Activated T-cell treated with anti-CD3 and anti-CD28 coated beads, Interleukin-2, amount 50 U/mL, for 72 hours (primary cell): ENCODE measurements around the gene SPEG. TPM values are rescaled to one million over a fixed set of nuclear protein-coding genes. Genes with fewer than 3 reads are reported as not detected.

Experiments used
- ATAC-seq, 2 donors: fragments of 150-1000 bp; cut with Tn5 transposase; replicated peaks in 1 of 2; 2 replicates each; pipeline ENCODE4 v1.10.0; 2021; ENCODE audit warnings: moderate library complexity in 2 of 2, mild to moderate bottlenecking in 1 of 2
- DNase-seq, 2 donors: peaks; one replicate each; pipeline ENCODE4 v3.0.0; 2021 to 2022; ENCODE audit warnings: mixed read lengths in 1 of 2
- H3K27ac Mint-ChIP-seq: one replicate; pipeline ENCODE4 v1.8.0; 2022; ENCODE audit warnings: mild to moderate bottlenecking, moderate library complexity, mixed read lengths
- H3K27me3 Mint-ChIP-seq: one replicate; pipeline ENCODE4 v1.8.0; 2022; ENCODE audit warnings: low read depth, mixed read lengths
- H3K36me3 Mint-ChIP-seq, 2 donors: one replicate each; pipeline ENCODE4 v1.8.0; 2022; ENCODE audit warnings: mixed read lengths in 2 of 2, mild to moderate bottlenecking in 1 of 2; ENCODE audit not compliant: insufficient read depth in 2 of 2
- H3K4me1 Mint-ChIP-seq: one replicate; pipeline ENCODE4 v1.8.0; 2022; ENCODE audit warnings: low read depth, mixed read lengths
- H3K4me3 Mint-ChIP-seq, 2 donors: one replicate each; pipeline ENCODE4 v1.8.0; 2022; ENCODE audit warnings: mild to moderate bottlenecking in 2 of 2, mixed read lengths in 2 of 2, moderate library complexity in 2 of 2
- H3K9me3 Mint-ChIP-seq, 2 donors: one replicate each; pipeline ENCODE4 v1.8.0; 2022; ENCODE audit warnings: mixed read lengths in 2 of 2
- total RNA-seq, 2 donors: library from RNA; stranded (reverse); gene quantifications; one replicate each; pipeline ENCODE4 v1.2.3, GENCODE V29; 2022

The SPEG gene
- total RNA-seq, 2 donors from 2014 or later: 4.8 to 6.9 TPM

- Mint-ChIP-seq H3K27ac (no peak overlapping the region), H3K27me3 (peaks cover 24% of the 10 kb centered on the region), H3K9me3 (no peaks in the 10 kb centered on the region), H3K4me3 (no peak overlapping the region), H3K36me3 (peaks cover 0 to 2% of the 10 kb centered on the region in 2 donors), H3K4me1 (peaks cover 23% of the 10 kb centered on the region)
- ATAC-seq: no peak
- DNase-seq: no peak
Measured at GRCh38 chr2:219545943-219546352, 111.3 kb downstream of the SPEG start.

DNA sequence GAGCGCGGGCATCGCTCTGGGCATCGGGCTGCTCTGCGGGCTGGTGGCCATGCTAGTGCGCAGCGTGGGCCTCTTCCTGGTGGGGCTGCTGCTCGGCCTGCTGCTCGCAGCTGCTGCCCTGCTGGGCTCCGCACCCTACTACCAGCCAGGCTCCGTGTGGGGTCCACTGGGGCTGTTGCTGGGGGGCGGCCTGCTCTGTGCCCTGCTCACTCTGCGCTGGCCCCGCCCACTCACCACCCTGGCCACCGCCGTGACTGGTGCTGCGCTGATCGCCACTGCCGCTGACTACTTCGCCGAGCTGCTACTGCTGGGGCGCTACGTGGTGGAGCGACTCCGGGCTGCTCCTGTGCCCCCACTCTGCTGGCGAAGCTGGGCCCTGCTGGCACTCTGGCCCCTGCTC is 113.0 kb downstream of the SPEG start:
- Mint-ChIP-seq H3K27me3 (peaks cover 36% of the 10 kb centered on the region), H3K9me3 (no peaks in the 10 kb centered on the region), H3K4me3 (no peak overlapping the region), H3K4me1 (peaks cover 21% of the 10 kb centered on the region), H3K36me3 (no peaks in the 10 kb centered on the region), H3K27ac (no peak overlapping the region)
- no peak for DNase-seq
- no peak for ATAC-seq

Other genes with a start within 250 kb of the SPEG start
- gene ZFAND2B, start 228.1 kb upstream of the SPEG start, total RNA-seq: 10 to 100 TPM; 45.5 to 47.7 TPM
- gene ABCB6, start 215.9 kb upstream of the SPEG start, total RNA-seq: 1 to 10 TPM; 8.5 to 8.8 TPM
- 10 to 100 TPM; 48.5 to 51.4 TPM for gene ATG9A, start 205.2 kb upstream of the SPEG start, total RNA-seq
- 100 to 1,000 TPM; 101 to 117 TPM for gene ANKZF1, start 205.0 kb upstream of the SPEG start, total RNA-seq
- gene GLB1L, start 189.4 kb upstream of the SPEG start, total RNA-seq: 1 to 10 TPM; 2.3 to 3.4 TPM
- gene STK16, start 189.4 kb upstream of the SPEG start, total RNA-seq: 10 to 100 TPM; 36.8 to 46.0 TPM
- not detected for gene TUBA4B, start 181.6 kb upstream of the SPEG start, total RNA-seq
- gene TUBA4A, start 180.9 kb upstream of the SPEG start, total RNA-seq: 10 to 100 TPM; 82.0 to 99.8 TPM
- 10 to 100 TPM; 71.1 to 88.1 TPM for gene DNAJB2, start 155.5 kb upstream of the SPEG start, total RNA-seq
- gene PTPRN, start 125.4 kb upstream of the SPEG start, total RNA-seq: 1 to 10 TPM; 1.7 to 2.5 TPM
- not detected for gene RESP18, start 102.1 kb upstream of the SPEG start, total RNA-seq
- gene DNPEP, start 46.9 kb upstream of the SPEG start, total RNA-seq: 10 to 100 TPM; 61.5 to 71.0 TPM
- gene DES, start 16.5 kb upstream of the SPEG start, total RNA-seq: under 1 TPM in 1 of 2 donors, not detected in 1; 0.10 TPM
- 10 to 100 TPM; 39.4 to 47.3 TPM for gene GMPPA, start 64.0 kb downstream of the SPEG start, total RNA-seq
- under 1 TPM; 0.19 to 0.30 TPM for gene ASIC4, start 79.6 kb downstream of the SPEG start, total RNA-seq
- gene CHPF, start 109.0 kb downstream of the SPEG start, total RNA-seq: 10 to 100 TPM; 24.7 to 25.5 TPM
- 1 to 10 TPM; 4.5 to 5.3 TPM for gene TMEM198, start 109.2 kb downstream of the SPEG start, total RNA-seq
- gene OBSL1, start 136.7 kb downstream of the SPEG start, total RNA-seq: 1 to 10 TPM in 1 of 2 donors, under 1 TPM in 1; 0.83 to 1.3 TPM
- gene INHA, start 137.5 kb downstream of the SPEG start, total RNA-seq: not detected
- gene STK11IP, start 163.0 kb downstream of the SPEG start, total RNA-seq: 10 to 100 TPM; 27.0 to 27.8 TPM
- not detected for gene SLC4A3, start 192.8 kb downstream of the SPEG start, total RNA-seq